Panc1 (cell line): Measurements from ENCODE around the gene EEF1AKMT1. TPM values are rescaled to one million over a fixed set of nuclear protein-coding genes. Genes with fewer than 3 reads are reported as not detected.

Experiments used
- ATAC-seq: fragments of 200-7000 bp; cut with Tn5 transposase; 2 replicates; pipeline ENCODE4 v1.9.1; 2020; ENCODE audit warnings: mild to moderate bottlenecking, moderate library complexity
- BruUV-seq: library from RNA; stranded (reverse); fragments of 400-500 nt; replicated peaks from 2 replicates; lab custom pipeline; 2021; lab: Mats Ljungman, UMichigan
- CTCF ChIA-PET: fragments of 300-600 bp; sonication (Branson Sonifier 250); formaldehyde crosslinking; loops from one replicate; lab custom pipeline; 2022; ENCODE audit warnings: antibody characterized with exemption; lab: Charles Lee
- POLR2A ChIA-PET: fragments of 300-600 bp; sonication (Branson Sonifier 250); formaldehyde crosslinking; loops from one replicate; lab custom pipeline; 2022; ENCODE audit warnings: antibody characterized with exemption; lab: Charles Lee
- DNase-seq: peaks from one replicate; pipeline ENCODE4 v3.0.0-alpha.2; 2010; ENCODE audit warnings: low read depth, low spot score
- H3K27ac ChIP-seq: 2 replicates; pipeline ENCODE4 v1.5.1; 2011; ENCODE audit warnings: mild to moderate bottlenecking, low read length, inconsistent platforms
- H3K27me3 ChIP-seq: fragments of 200-500 bp; sonication (Bioruptor generic); 2 replicates; pipeline ENCODE4 v1.6.0; 2014; ENCODE audit warnings: low read length, inconsistent platforms; ENCODE audit not compliant: control insufficient read depth, insufficient read depth
- H3K36me3 ChIP-seq: fragments of 200-500 bp; sonication (Bioruptor generic); 2 replicates; pipeline ENCODE4 v1.5.1; 2014; ENCODE audit warnings: inconsistent platforms, mild to moderate bottlenecking, low read length, moderate library complexity; ENCODE audit not compliant: control insufficient read depth, insufficient read depth
- H3K4me1 ChIP-seq: 2 replicates; pipeline ENCODE4 v1.5.1; 2011; ENCODE audit warnings: inconsistent platforms, mild to moderate bottlenecking, low read length, moderate library complexity; ENCODE audit not compliant: control insufficient read depth, insufficient read depth
- H3K4me3 ChIP-seq, 2 experiments: 2 replicates each; pipeline ENCODE4 v1.5.1; 2011 to 2012; ENCODE audit warnings: low read depth in 2 of 2, low read length in 2 of 2, mild to moderate bottlenecking in 2 of 2, inconsistent platforms in 1 of 2, moderate library complexity in 1 of 2
- H3K9me3 ChIP-seq: fragments of 200-500 bp; sonication (Bioruptor generic); 2 replicates; pipeline ENCODE4 v1.5.1; 2014; ENCODE audit warnings: low read depth, mild to moderate bottlenecking, inconsistent platforms, low read length, moderate library complexity; ENCODE audit not compliant: control insufficient read depth, insufficient read depth
- CTCF ChIP-seq: fragments of 450-650 bp; IDR thresholded peaks from 2 replicates; pipeline ENCODE4 v1.5.1; 2017; ENCODE audit warnings: mild to moderate bottlenecking
- POLR2AphosphoS5 ChIP-seq: IDR thresholded peaks from 2 replicates; pipeline ENCODE4 v1.6.1; 2012; ENCODE audit warnings: mild to moderate bottlenecking, low read depth, low read length, moderate library complexity
- REST ChIP-seq, 2 experiments: IDR thresholded peaks; 2 replicates each; pipeline ENCODE4 v1.6.1; 2011 to 2012; ENCODE audit warnings: low read depth in 2 of 2, control low read depth in 1 of 2, low read length in 1 of 2, mild to moderate bottlenecking in 1 of 2, moderate library complexity in 1 of 2; ENCODE audit not compliant: insufficient read depth in 1 of 2
- SIN3A ChIP-seq: IDR thresholded peaks from 2 replicates; pipeline ENCODE4 v1.6.1; 2012; ENCODE audit warnings: low read depth, mild to moderate bottlenecking, low read length, moderate library complexity, borderline replicate concordance; ENCODE audit not compliant: insufficient read depth
- TCF7L2 ChIP-seq: IDR thresholded peaks from 2 replicates; pipeline ENCODE4 v1.6.1; 2011; ENCODE audit warnings: mild to moderate bottlenecking, low read depth, low read length, inconsistent platforms
- in situ Hi-C: cut with HindIII; loops from 2 replicates; pipeline ENCODE4 v1.10.0; 2016; ENCODE audit warnings: low sequenced_read_pairs, low pct_unique_long_range_greater_than_20kb
- intact Hi-C: fragments of 100-400 bp; cut with micrococcal nuclease; formaldehyde crosslinking; loops from one replicate; pipeline ENCODE4 v1.10.0; 2022; ENCODE audit not compliant: unreplicated experiment
- total RNA-seq: library from RNA; stranded (reverse); gene quantifications from one replicate; pipeline ENCODE4 v1.2.1, GENCODE V29; 2021; ENCODE audit not compliant: unreplicated experiment

EEF1AKMT1 gene
- total RNA-seq, 1 experiment from 2014 or later, result 5.4 TPM

GRCh38 chr13:20702915-20703779 is 70.6 kb downstream of the EEF1AKMT1 start, which contains the start of gene IL17D:
TSS of gene IL17D (plus strand) at chr13:20703699. CDS start at chr13:20704002, 303 bp downstream.
- no peak for DNase-seq
- H3K27me3 ChIP-seq, result peaks cover 3% of the 10 kb centered on the region; the same call in 1 of the 2 replicates
- TF ChIP-seq CTCF, result no peak
- no peak for TF ChIP-seq REST (IDR thresholded peaks at IDR 0.05; ENCODE audit: insufficient read depth in 1 of 2, low read depth in 2 of 2, low read length in 1 of 2)
- TF ChIP-seq SIN3A, result no peak
- no peak for TF ChIP-seq POLR2AphosphoS5
- TF ChIP-seq TCF7L2, result no peak
- intact Hi-C loops, result loop anchor here (5.0 kb wide), 1 partner anchor 206 kb away; no protein-coding TSS in a partner anchor
- peak within 1 kb of the TSS; percentile 51 to 54 for H3K4me3 ChIP-seq
- no peaks in the 10 kb centered on the region for H3K9me3 ChIP-seq
- CTCF ChIA-PET, result interaction anchor here (0.7 kb wide), 1 partner anchor 103 kb away, joined by 3 read pairs; no protein-coding TSS in a partner anchor
- in situ Hi-C loops, result no loop called here
- no peaks in the 10 kb centered on the region for H3K36me3 ChIP-seq
- no TSS peak for BruUV-seq
- no peak within 1 kb of the TSS for H3K27ac ChIP-seq
- no peaks in the 10 kb centered on the region; the same call in 1 of the 2 replicates for H3K4me1 ChIP-seq
- POLR2A ChIA-PET, result no interaction called here
- ATAC-seq, result peak; percentile 65

- Histone ChIP-seq H3K36me3 (no peaks in the 10 kb centered on the region), H3K4me1 (no peaks in the 10 kb centered on the region; the same call in 1 of the 2 replicates), H3K9me3 (no peaks in the 10 kb centered on the region), H3K27me3 (peaks cover 3% of the 10 kb centered on the region; the same call in 1 of the 2 replicates), H3K27ac (no peak overlapping the region), H3K4me3 (peak overlapping the region; percentile 51 to 54; a peak in 3 of 4 replicates)
- in situ Hi-C loops (no loop called here), intact Hi-C loops (loop anchor here (5.0 kb wide), 1 partner anchor 205 kb away; no protein-coding TSS in a partner anchor)
- DNase-seq (no peak), ATAC-seq (no peak)
- no TSS peak for BruUV-seq
- ChIA-PET CTCF (no interaction called here), POLR2A (no interaction called here)
- no peak for TF ChIP-seq CTCF
- no peak for TF ChIP-seq TCF7L2
- TF ChIP-seq POLR2AphosphoS5, result no peak
- no peak for TF ChIP-seq SIN3A
- TF ChIP-seq REST (IDR thresholded peaks at IDR 0.05; ENCODE audit: insufficient read depth in 1 of 2, low read depth in 2 of 2, low read length in 1 of 2), result no peak
Observed at GRCh38 chr13:20702530-20702914, 71.2 kb downstream of the EEF1AKMT1 start.
